Muscle layer of duodenum (tissue), 2 donors: ENCODE results near the gene FRRS1L.
A peak's percentile ranks its signal among the peaks of the same experiment; 100 is the strongest.

ENCODE experiments used
- H3K27ac ChIP-seq: one replicate; pipeline ENCODE4 v1.7.0; 2013; ENCODE audit warnings: mild to moderate bottlenecking, low read length
- H3K27me3 ChIP-seq: one replicate; pipeline ENCODE4 v1.7.0; 2013; ENCODE audit warnings: low read depth, mild to moderate bottlenecking, control low read depth, low read length
- H3K36me3 ChIP-seq, 2 donors: one replicate each; pipeline ENCODE4 v1.7.0; 2013; ENCODE audit warnings: low read length in 2 of 2, control low read depth in 1 of 2, mild to moderate bottlenecking in 1 of 2; ENCODE audit not compliant: insufficient read depth in 2 of 2, control insufficient read depth in 1 of 2
- H3K4me1 ChIP-seq, 2 donors: one replicate each; pipeline ENCODE4 v1.7.0; 2013; ENCODE audit warnings: low read length in 2 of 2, mild to moderate bottlenecking in 2 of 2, control low read depth in 1 of 2, moderate library complexity in 1 of 2; ENCODE audit not compliant: insufficient read depth in 2 of 2, control insufficient read depth in 1 of 2
- H3K4me3 ChIP-seq, 2 donors: one replicate each; pipeline ENCODE4 v1.7.0; 2013; ENCODE audit warnings: low read length in 2 of 2, low read depth in 1 of 2, mild to moderate bottlenecking in 1 of 2
- H3K9me3 ChIP-seq, 2 donors: one replicate each; pipeline ENCODE4 v1.7.0; 2013; ENCODE audit warnings: low read length in 2 of 2, control low read depth in 1 of 2, mild to moderate bottlenecking in 1 of 2; ENCODE audit not compliant: control insufficient read depth in 1 of 2
- donor health status: healthy.

FRRS1L gene, protein sequence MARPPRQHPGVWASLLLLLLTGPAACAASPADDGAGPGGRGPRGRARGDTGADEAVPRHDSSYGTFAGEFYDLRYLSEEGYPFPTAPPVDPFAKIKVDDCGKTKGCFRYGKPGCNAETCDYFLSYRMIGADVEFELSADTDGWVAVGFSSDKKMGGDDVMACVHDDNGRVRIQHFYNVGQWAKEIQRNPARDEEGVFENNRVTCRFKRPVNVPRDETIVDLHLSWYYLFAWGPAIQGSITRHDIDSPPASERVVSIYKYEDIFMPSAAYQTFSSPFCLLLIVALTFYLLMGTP

GRCh38 chr9:109166771-109167601 is at the start of gene FRRS1L:
TSS of gene FRRS1L (minus strand) at chr9:109167249. CDS start at chr9:109167138, 111 bp downstream.
- H3K4me1 ChIP-seq = no peaks in the 10 kb centered on the region
- peaks cover 3% of the 10 kb centered on the region for H3K27me3 ChIP-seq
- H3K4me3 ChIP-seq = peak within 1 kb of the TSS in 1 of 2 donors; percentile 54
- no peaks in the 10 kb centered on the region for H3K36me3 ChIP-seq
- H3K27ac ChIP-seq = no peak within 1 kb of the TSS
- H3K9me3 ChIP-seq = no peaks in the 10 kb centered on the region

DNA sequence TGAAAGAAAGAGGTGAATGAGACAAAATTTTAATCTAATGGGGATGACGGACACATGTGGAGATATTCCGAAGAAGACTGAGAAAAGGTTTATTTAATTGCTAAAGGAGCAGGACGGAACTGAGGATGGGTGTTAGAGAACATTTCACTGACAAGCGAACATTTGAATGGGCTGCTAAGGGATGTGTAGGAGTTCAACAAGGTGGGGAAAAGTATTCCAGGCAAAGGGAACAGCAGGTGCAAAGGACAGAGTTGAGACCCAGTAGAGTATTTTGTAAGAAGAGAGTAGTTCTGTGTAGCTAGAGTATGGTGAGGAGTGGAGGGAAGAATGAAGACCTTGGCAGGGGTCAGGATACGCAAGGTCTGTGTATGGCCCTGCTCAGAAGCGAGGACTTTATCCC is 47.4 kb upstream of the FRRS1L start:
- Histone ChIP-seq H3K27me3 (no peaks in the 10 kb centered on the region), H3K4me1 (no peaks in the 10 kb centered on the region), H3K27ac (no peak overlapping the region), H3K36me3 (no peaks in the 10 kb centered on the region), H3K4me3 (no peak overlapping the region), H3K9me3 (no peaks in the 10 kb centered on the region)

DNA sequence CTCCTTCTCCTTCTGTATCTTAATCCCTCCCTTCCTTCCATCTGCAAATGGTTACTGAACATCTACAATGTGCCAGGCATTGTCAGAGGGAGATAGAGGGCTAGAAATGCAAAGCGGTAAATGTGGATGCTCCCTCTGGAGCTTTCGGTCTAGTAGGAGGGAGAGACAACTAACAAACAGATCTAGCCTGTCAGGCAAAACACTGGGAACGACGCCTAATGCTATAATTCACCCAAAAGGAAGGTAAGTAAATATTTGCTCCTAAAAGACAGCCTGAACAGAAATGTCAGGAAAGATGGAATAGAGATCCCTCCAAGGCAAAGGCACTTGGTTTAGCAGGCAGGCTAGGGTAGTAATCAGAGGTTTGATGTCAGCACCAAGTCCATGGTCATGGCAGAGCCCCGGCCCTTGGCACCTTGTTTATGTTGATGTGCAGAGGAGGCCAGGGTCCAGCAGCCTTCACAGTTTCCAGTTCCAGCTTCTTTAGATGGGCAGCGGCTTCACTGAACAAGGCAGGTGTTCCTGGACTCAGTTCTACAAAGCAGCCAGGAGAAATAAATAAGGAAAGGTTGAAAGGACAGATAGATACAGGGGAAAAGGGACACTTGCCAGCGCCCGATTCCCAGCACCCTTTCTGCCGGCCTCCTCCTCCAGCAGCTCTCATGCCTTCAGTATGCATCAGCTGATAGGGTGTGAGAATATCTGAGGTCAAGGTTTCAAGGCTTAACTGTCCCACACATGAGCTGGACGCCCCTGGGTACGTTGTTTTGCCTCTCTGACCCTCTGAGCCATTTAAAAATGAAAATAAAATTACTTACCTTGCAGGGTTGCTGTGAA is 46.5 kb upstream of the FRRS1L start:
- no peak overlapping the region for H3K4me3 ChIP-seq
- no peaks in the 10 kb centered on the region for H3K9me3 ChIP-seq
- no peaks in the 10 kb centered on the region for H3K36me3 ChIP-seq
- H3K27me3 ChIP-seq = no peaks in the 10 kb centered on the region
- no peaks in the 10 kb centered on the region for H3K4me1 ChIP-seq
- H3K27ac ChIP-seq = no peak overlapping the region

GRCh38 chr9:109212768-109213167 is 45.7 kb upstream of the FRRS1L start:
- no peaks in the 10 kb centered on the region for H3K27me3 ChIP-seq
- no peaks in the 10 kb centered on the region for H3K36me3 ChIP-seq
- no peak overlapping the region for H3K4me3 ChIP-seq
- no peak overlapping the region for H3K27ac ChIP-seq
- no peaks in the 10 kb centered on the region for H3K4me1 ChIP-seq
- H3K9me3 ChIP-seq = no peaks in the 10 kb centered on the region

DNA sequence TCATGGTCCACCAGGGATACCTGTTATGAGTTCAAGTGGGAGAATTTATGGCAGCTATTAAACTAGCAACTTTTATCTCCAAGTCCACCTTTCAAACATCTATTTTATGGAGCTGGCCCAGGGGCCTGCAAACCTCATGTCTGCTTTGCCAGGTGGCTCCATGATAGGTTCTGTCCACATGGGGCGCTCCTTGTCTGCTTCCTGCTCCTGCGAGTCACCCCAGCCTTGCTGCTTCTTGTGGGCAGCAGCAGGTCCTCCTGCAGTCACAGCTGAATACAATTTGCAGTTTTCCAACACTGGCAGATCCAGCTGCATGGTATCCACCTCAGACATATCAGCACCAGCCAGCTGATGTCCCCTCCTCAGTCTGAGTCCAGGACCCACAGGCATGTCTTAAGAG is 39.6 kb upstream of the FRRS1L start:
- Histone ChIP-seq H3K4me1 (no peaks in the 10 kb centered on the region), H3K27ac (no peak overlapping the region), H3K27me3 (no peaks in the 10 kb centered on the region), H3K4me3 (no peak overlapping the region), H3K9me3 (no peaks in the 10 kb centered on the region), H3K36me3 (no peaks in the 10 kb centered on the region)

DNA sequence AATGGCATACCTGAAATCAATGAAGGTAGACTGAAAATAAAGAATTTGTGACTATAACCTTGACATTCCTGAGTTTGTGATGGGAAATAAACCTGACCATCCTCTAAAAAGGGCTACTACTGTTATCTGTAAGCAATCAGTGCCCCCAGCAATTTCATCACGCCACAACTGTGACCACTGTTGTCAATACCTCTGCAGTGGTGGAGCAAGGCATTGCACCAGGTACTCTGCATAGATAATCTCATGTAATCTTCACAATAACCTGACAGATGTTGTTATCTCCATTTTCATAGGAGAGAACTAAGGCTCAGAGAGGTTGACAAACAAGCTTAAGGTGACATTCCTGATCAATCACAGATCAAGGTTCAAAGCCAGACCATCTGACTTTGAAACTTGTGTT is 38.5 kb upstream of the FRRS1L start:
- Histone ChIP-seq H3K4me3 (no peak overlapping the region), H3K36me3 (no peaks in the 10 kb centered on the region)

DNA sequence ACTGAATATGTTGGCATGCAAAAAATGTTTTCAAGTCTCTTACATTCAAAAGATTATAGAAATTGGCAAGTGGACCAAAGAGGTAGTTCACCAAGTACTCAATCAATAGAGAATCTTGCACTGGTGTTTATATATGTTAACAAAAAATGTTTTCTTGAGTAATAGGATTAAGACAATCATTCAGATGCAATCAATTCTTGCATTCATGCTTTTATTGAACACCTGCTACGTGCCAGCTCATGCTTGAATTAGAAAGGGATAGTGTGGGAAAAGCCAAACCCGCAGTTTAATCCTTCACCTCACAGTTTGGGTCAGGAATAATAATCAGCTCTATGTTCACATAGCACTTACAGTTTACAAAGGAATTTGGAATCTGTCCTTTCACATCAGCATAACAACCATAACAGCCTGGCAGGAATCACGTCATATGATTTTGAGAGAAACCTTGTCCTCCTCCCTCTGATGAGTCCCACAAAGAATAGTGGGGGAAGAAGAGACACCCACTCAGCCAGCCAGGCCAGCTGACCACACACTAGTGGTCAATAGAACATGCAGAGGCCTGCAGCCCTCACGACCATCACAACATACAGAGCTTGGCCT is 36.8 kb upstream of the FRRS1L start:
- no peak overlapping the region for H3K27ac ChIP-seq
- H3K9me3 ChIP-seq = no peaks in the 10 kb centered on the region
- H3K4me3 ChIP-seq = no peak overlapping the region
- H3K27me3 ChIP-seq = no peaks in the 10 kb centered on the region
- H3K36me3 ChIP-seq = no peaks in the 10 kb centered on the region
- H3K4me1 ChIP-seq = no peaks in the 10 kb centered on the region

More for the DNA sequence above, 38.5 kb upstream of the FRRS1L start:
- Histone ChIP-seq H3K9me3 (no peaks in the 10 kb centered on the region), H3K4me1 (no peaks in the 10 kb centered on the region), H3K27me3 (no peaks in the 10 kb centered on the region), H3K27ac (no peak overlapping the region)

GRCh38 chr9:109199676-109200075 is 32.6 kb upstream of the FRRS1L start:
- H3K4me1 ChIP-seq = no peaks in the 10 kb centered on the region
- H3K27ac ChIP-seq = no peak overlapping the region
- no peaks in the 10 kb centered on the region for H3K36me3 ChIP-seq
- H3K4me3 ChIP-seq = no peak overlapping the region
- H3K9me3 ChIP-seq = no peaks in the 10 kb centered on the region
- H3K27me3 ChIP-seq = no peaks in the 10 kb centered on the region

- H3K27ac ChIP-seq = no peak overlapping the region
- no peaks in the 10 kb centered on the region for H3K27me3 ChIP-seq
- H3K4me1 ChIP-seq = no peaks in the 10 kb centered on the region
- no peaks in the 10 kb centered on the region for H3K9me3 ChIP-seq
- H3K4me3 ChIP-seq = no peak overlapping the region
- no peaks in the 10 kb centered on the region for H3K36me3 ChIP-seq
Measured at GRCh38 chr9:109198736-109199382, 31.8 kb upstream of the FRRS1L start.

GRCh38 chr9:109193974-109194556 is 27.0 kb upstream of the FRRS1L start:
- no peak overlapping the region for H3K4me3 ChIP-seq
- no peaks in the 10 kb centered on the region for H3K27me3 ChIP-seq
- H3K27ac ChIP-seq = no peak overlapping the region
- no peaks in the 10 kb centered on the region for H3K4me1 ChIP-seq
- no peaks in the 10 kb centered on the region for H3K36me3 ChIP-seq
- no peaks in the 10 kb centered on the region for H3K9me3 ChIP-seq
